ENCODE measurements around the gene NUDT16L1. TPM values are rescaled to one million over a fixed set of nuclear protein-coding genes. Genes with fewer than 3 reads are reported as not detected.

The NUDT16L1 gene
- total and polyA plus RNA-seq, 3 donors from 2014 or later = 33.6 to 48.6 (median 34.3) TPM

GRCh38 chr16:4744555-4745273, 51.4 kb downstream of the NUDT16L1 start:
- 70 to 77% methylated on average over 6 to 13 of the region's 13 CpGs for WGBS, 2 donors
- no peak overlapping the region for H3K4me3 ChIP-seq
- TF ChIP-seq CTCF (IDR thresholded peaks at IDR 0.05) (no peak), POLR2A (IDR thresholded peaks at IDR 0.05) (no peak)
- intact Hi-C loops (cut with DNase I; ENCODE audit: low total_unique reads) = no loop called here
- no peak for DNase-seq
- H3K27ac ChIP-seq = no peak overlapping the region
- peaks cover 18% of the 10 kb centered on the region for H3K4me1 ChIP-seq
- H3K36me3 ChIP-seq (ENCODE audit: low read depth, missing control alignments) = no peaks in the 10 kb centered on the region
- H3K9me3 ChIP-seq = no peaks in the 10 kb centered on the region
- H3K27me3 ChIP-seq = no peaks in the 10 kb centered on the region

GRCh38 chr16:4745274-4745569, 51.9 kb downstream of the NUDT16L1 start:
- no peak for TF ChIP-seq POLR2A (IDR thresholded peaks at IDR 0.05)
- no peak for TF ChIP-seq CTCF (IDR thresholded peaks at IDR 0.05)
- DNase-seq = no peak
- Histone ChIP-seq H3K9me3 (no peaks in the 10 kb centered on the region), H3K4me3 (no peak overlapping the region), H3K27me3 (no peaks in the 10 kb centered on the region), H3K36me3 (ENCODE audit: low read depth, missing control alignments) (no peaks in the 10 kb centered on the region), H3K27ac (no peak overlapping the region), H3K4me1 (peaks cover 18% of the 10 kb centered on the region)
- WGBS, 2 donors = 95 to 100% methylated on average over 1 to 3 of the region's 3 CpGs
- intact Hi-C loops (cut with DNase I; ENCODE audit: low total_unique reads) = no loop called here

Small RNAs within 50 kb of the gene (microRNA-seq; reads per million reads assigned to microRNA genes)
- gene MIR6769A (ENCODE audit: borderline number of aligned reads in 2 of 2, borderline replicate concordance in 1 of 2) = 0 to 0.70 reads per million in 2 donors

Small RNAs within 50 kb of the gene (small RNA-seq; reads per million reads assigned to genes)
- gene MIR6769A = 0 reads per million in 2 donors

Other genes starting within 250 kb of the NUDT16L1 start
- 10 to 100 TPM; 24.3 to 31.7 TPM for gene NMRAL1, start 218.9 kb upstream of the NUDT16L1 start, total RNA-seq
- 27.7 TPM for gene NMRAL1, start 218.9 kb upstream of the NUDT16L1 start, polyA plus RNA-seq (ENCODE audit: insufficient read depth, low read depth, low replicate concordance)
- gene HMOX2, start 217.2 kb upstream of the NUDT16L1 start, total RNA-seq = 10 to 100 TPM; 67.3 to 92.0 TPM
- gene HMOX2, start 217.2 kb upstream of the NUDT16L1 start, polyA plus RNA-seq (ENCODE audit: insufficient read depth, low read depth, low replicate concordance) = 216 TPM
- 10 to 100 TPM; 32.0 to 34.0 TPM for gene CDIP1, start 154.8 kb upstream of the NUDT16L1 start, total RNA-seq
- 34.7 TPM for gene CDIP1, start 154.8 kb upstream of the NUDT16L1 start, polyA plus RNA-seq (ENCODE audit: insufficient read depth, low read depth, low replicate concordance)
- gene C16orf96, start 137.2 kb upstream of the NUDT16L1 start, total RNA-seq = 10 to 100 TPM; 10.3 to 15.1 TPM
- 19.8 TPM for gene C16orf96, start 137.2 kb upstream of the NUDT16L1 start, polyA plus RNA-seq (ENCODE audit: insufficient read depth, low read depth, low replicate concordance)
- 10 to 100 TPM; 15.9 to 25.0 TPM for gene UBALD1, start 78.7 kb upstream of the NUDT16L1 start, total RNA-seq
- 33.3 TPM for gene UBALD1, start 78.7 kb upstream of the NUDT16L1 start, polyA plus RNA-seq (ENCODE audit: insufficient read depth, low read depth, low replicate concordance)
- gene MGRN1, start 68.7 kb upstream of the NUDT16L1 start, total RNA-seq = 10 to 100 TPM; 89.7 to 91.1 TPM
- gene MGRN1, start 68.7 kb upstream of the NUDT16L1 start, polyA plus RNA-seq (ENCODE audit: insufficient read depth, low read depth, low replicate concordance) = 34.7 TPM
- 10 to 100 TPM; 40.4 to 40.6 TPM for gene ANKS3, start 40.7 kb downstream of the NUDT16L1 start, total RNA-seq
- gene ANKS3, start 40.7 kb downstream of the NUDT16L1 start, polyA plus RNA-seq (ENCODE audit: insufficient read depth, low read depth, low replicate concordance) = 18.6 TPM
- gene DNAAF8, start 41.0 kb downstream of the NUDT16L1 start, total RNA-seq = 10 to 100 TPM; 61.6 to 70.0 TPM
- 238 TPM for gene DNAAF8, start 41.0 kb downstream of the NUDT16L1 start, polyA plus RNA-seq (ENCODE audit: insufficient read depth, low read depth, low replicate concordance)
- 10 to 100 TPM; 24.3 to 24.9 TPM for gene ZNF500, start 73.6 kb downstream of the NUDT16L1 start, total RNA-seq
- gene ZNF500, start 73.6 kb downstream of the NUDT16L1 start, polyA plus RNA-seq (ENCODE audit: insufficient read depth, low read depth, low replicate concordance) = 12.5 TPM
- gene SEPTIN12, start 94.8 kb downstream of the NUDT16L1 start, total RNA-seq = 10 to 100 TPM; 61.0 to 68.1 TPM
- gene SEPTIN12, start 94.8 kb downstream of the NUDT16L1 start, polyA plus RNA-seq (ENCODE audit: insufficient read depth, low read depth, low replicate concordance) = 310 TPM
- gene SMIM22, start 101.8 kb downstream of the NUDT16L1 start, total RNA-seq = 1 to 10 TPM; 6.1 to 9.8 TPM
- 41.3 TPM for gene SMIM22, start 101.8 kb downstream of the NUDT16L1 start, polyA plus RNA-seq (ENCODE audit: insufficient read depth, low read depth, low replicate concordance)
- gene ROGDI, start 109.1 kb downstream of the NUDT16L1 start, total RNA-seq = 10 to 100 TPM; 30.0 to 37.0 TPM
- gene ROGDI, start 109.1 kb downstream of the NUDT16L1 start, polyA plus RNA-seq (ENCODE audit: insufficient read depth, low read depth, low replicate concordance) = 27.3 TPM
- gene GLYR1, start 153.7 kb downstream of the NUDT16L1 start, total RNA-seq = 10 to 100 TPM; 70.5 to 83.5 TPM
- gene GLYR1, start 153.7 kb downstream of the NUDT16L1 start, polyA plus RNA-seq (ENCODE audit: insufficient read depth, low read depth, low replicate concordance) = 66.6 TPM
- 100 to 1,000 TPM in 1 of 2 donors, 10 to 100 TPM in 1; 88.1 to 115 TPM for gene UBN1, start 153.9 kb downstream of the NUDT16L1 start, total RNA-seq
- gene UBN1, start 153.9 kb downstream of the NUDT16L1 start, polyA plus RNA-seq (ENCODE audit: insufficient read depth, low read depth, low replicate concordance) = 98.2 TPM
- gene PPL, start 243.6 kb downstream of the NUDT16L1 start, total RNA-seq = 1 to 10 TPM; 5.4 to 6.1 TPM
- 6.8 TPM for gene PPL, start 243.6 kb downstream of the NUDT16L1 start, polyA plus RNA-seq (ENCODE audit: insufficient read depth, low read depth, low replicate concordance)

Data from testis (tissue), 3 donors.